ENCODE results near the gene L3MBTL1. TPM values are rescaled to one million over a fixed set of nuclear protein-coding genes. Genes with fewer than 3 reads are reported as not detected.

Gene L3MBTL1
- total RNA-seq, 1 experiment from 2014 or later = 17.9 TPM

- no peak for DNase-seq (ENCODE audit: low spot score)
- in situ Hi-C loops (cut with HindIII; ENCODE audit: low sequenced_read_pairs) = no loop called here
Measured at GRCh38 chr20:43532416-43533055, 25.0 kb downstream of the L3MBTL1 start.

GRCh38 chr20:43533060-43533459, 25.6 kb downstream of the L3MBTL1 start:
- in situ Hi-C loops (cut with HindIII; ENCODE audit: low sequenced_read_pairs) = no loop called here

GRCh38 chr20:43534016-43534415, 26.5 kb downstream of the L3MBTL1 start:
- DNase-seq (ENCODE audit: low spot score) = no peak
- in situ Hi-C loops (cut with HindIII; ENCODE audit: low sequenced_read_pairs) = no loop called here

More at GRCh38 chr20:43533060-43533459, 25.6 kb downstream of the L3MBTL1 start:
- no peak for DNase-seq (ENCODE audit: low spot score)

GRCh38 chr20:43534791-43535350, 27.4 kb downstream of the L3MBTL1 start:
- no peak for DNase-seq (ENCODE audit: low spot score)
- in situ Hi-C loops (cut with HindIII; ENCODE audit: low sequenced_read_pairs) = no loop called here

- in situ Hi-C loops (cut with HindIII; ENCODE audit: low sequenced_read_pairs) = no loop called here
- DNase-seq (ENCODE audit: low spot score) = no peak
Measured at GRCh38 chr20:43535370-43536004, 28.0 kb downstream of the L3MBTL1 start.

- in situ Hi-C loops (cut with HindIII; ENCODE audit: low sequenced_read_pairs) = no loop called here
- DNase-seq (ENCODE audit: low spot score) = no peak
Measured at GRCh38 chr20:43536041-43536816, 28.7 kb downstream of the L3MBTL1 start.

GRCh38 chr20:43536817-43537440, 29.4 kb downstream of the L3MBTL1 start:
- in situ Hi-C loops (cut with HindIII; ENCODE audit: low sequenced_read_pairs) = no loop called here
- DNase-seq (ENCODE audit: low spot score) = no peak

- DNase-seq (ENCODE audit: low spot score) = peak; percentile 74
- in situ Hi-C loops (cut with HindIII; ENCODE audit: low sequenced_read_pairs) = no loop called here
Measured at GRCh38 chr20:43537921-43538877, 30.7 kb downstream of the L3MBTL1 start.

- in situ Hi-C loops (cut with HindIII; ENCODE audit: low sequenced_read_pairs) = no loop called here
- DNase-seq (ENCODE audit: low spot score) = no peak
Measured at GRCh38 chr20:43538878-43539700, 31.6 kb downstream of the L3MBTL1 start.

- in situ Hi-C loops (cut with HindIII; ENCODE audit: low sequenced_read_pairs) = no loop called here
Measured at GRCh38 chr20:43539975-43540672, 32.6 kb downstream of the L3MBTL1 start.

GRCh38 chr20:43540673-43541060, 33.2 kb downstream of the L3MBTL1 start:
- in situ Hi-C loops (cut with HindIII; ENCODE audit: low sequenced_read_pairs) = no loop called here
- DNase-seq (ENCODE audit: low spot score) = no peak

More at GRCh38 chr20:43539975-43540672, 32.6 kb downstream of the L3MBTL1 start:
- DNase-seq (ENCODE audit: low spot score) = no peak

GRCh38 chr20:43541214-43541613, 33.7 kb downstream of the L3MBTL1 start:
- no peak for DNase-seq (ENCODE audit: low spot score)
- in situ Hi-C loops (cut with HindIII; ENCODE audit: low sequenced_read_pairs) = no loop called here

GRCh38 chr20:43542161-43542560, 34.7 kb downstream of the L3MBTL1 start:
- in situ Hi-C loops (cut with HindIII; ENCODE audit: low sequenced_read_pairs) = no loop called here
- DNase-seq (ENCODE audit: low spot score) = no peak

GRCh38 chr20:43542674-43543073, 35.2 kb downstream of the L3MBTL1 start:
- DNase-seq (ENCODE audit: low spot score) = no peak
- in situ Hi-C loops (cut with HindIII; ENCODE audit: low sequenced_read_pairs) = no loop called here

- in situ Hi-C loops (cut with HindIII; ENCODE audit: low sequenced_read_pairs) = no loop called here
- DNase-seq (ENCODE audit: low spot score) = no peak
Measured at GRCh38 chr20:43543138-43543537, 35.6 kb downstream of the L3MBTL1 start.

- in situ Hi-C loops (cut with HindIII; ENCODE audit: low sequenced_read_pairs) = no loop called here
- no peak for DNase-seq (ENCODE audit: low spot score)
Measured at GRCh38 chr20:43544501-43544900, 37.0 kb downstream of the L3MBTL1 start.

Data from G401 (cell line).